Muscle layer of duodenum (tissue), 2 donors: ENCODE measurements around the gene PHETA1.

ENCODE experiments used
- H3K27ac ChIP-seq: one replicate; pipeline ENCODE4 v1.7.0; 2013; ENCODE audit warnings: mild to moderate bottlenecking, low read length
- H3K27me3 ChIP-seq: one replicate; pipeline ENCODE4 v1.7.0; 2013; ENCODE audit warnings: low read depth, mild to moderate bottlenecking, control low read depth, low read length
- H3K36me3 ChIP-seq, 2 donors: one replicate each; pipeline ENCODE4 v1.7.0; 2013; ENCODE audit warnings: low read length in 2 of 2, control low read depth in 1 of 2, mild to moderate bottlenecking in 1 of 2; ENCODE audit not compliant: insufficient read depth in 2 of 2, control insufficient read depth in 1 of 2
- H3K4me1 ChIP-seq, 2 donors: one replicate each; pipeline ENCODE4 v1.7.0; 2013; ENCODE audit warnings: low read length in 2 of 2, mild to moderate bottlenecking in 2 of 2, control low read depth in 1 of 2, moderate library complexity in 1 of 2; ENCODE audit not compliant: insufficient read depth in 2 of 2, control insufficient read depth in 1 of 2
- H3K4me3 ChIP-seq, 2 donors: one replicate each; pipeline ENCODE4 v1.7.0; 2013; ENCODE audit warnings: low read length in 2 of 2, low read depth in 1 of 2, mild to moderate bottlenecking in 1 of 2
- H3K9me3 ChIP-seq, 2 donors: one replicate each; pipeline ENCODE4 v1.7.0; 2013; ENCODE audit warnings: low read length in 2 of 2, control low read depth in 1 of 2, mild to moderate bottlenecking in 1 of 2; ENCODE audit not compliant: control insufficient read depth in 1 of 2
- donor health status: healthy.

The PHETA1 gene, protein sequence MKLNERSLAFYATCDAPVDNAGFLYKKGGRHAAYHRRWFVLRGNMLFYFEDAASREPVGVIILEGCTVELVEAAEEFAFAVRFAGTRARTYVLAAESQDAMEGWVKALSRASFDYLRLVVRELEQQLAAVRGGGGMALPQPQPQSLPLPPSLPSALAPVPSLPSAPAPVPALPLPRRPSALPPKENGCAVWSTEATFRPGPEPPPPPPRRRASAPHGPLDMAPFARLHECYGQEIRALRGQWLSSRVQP

GRCh38 chr12:111368788-111369495 is at the start of gene PHETA1:
Gene PHETA1, minus strand, starts transcription at chr12:111369095. Its CDS starts 5,668 bp downstream, at chr12:111363427.
- Histone ChIP-seq H3K27me3 (no peaks in the 10 kb centered on the region), H3K4me1 (peaks cover 15 to 25% of the 10 kb centered on the region in 2 donors), H3K36me3 (peaks cover 0 to 9% of the 10 kb centered on the region in 2 donors), H3K4me3 (peak within 1 kb of the TSS; percentile 81 to 96), H3K27ac (no peak within 1 kb of the TSS), H3K9me3 (no peaks in the 10 kb centered on the region)

GRCh38 chr12:111418594-111418880 is 49.6 kb upstream of the PHETA1 start:
- no peaks in the 10 kb centered on the region for H3K9me3 ChIP-seq
- H3K4me1 ChIP-seq, result peaks cover 0 to 3% of the 10 kb centered on the region in 2 donors
- H3K27me3 ChIP-seq, result no peaks in the 10 kb centered on the region
- H3K36me3 ChIP-seq, result peaks cover 10 to 11% of the 10 kb centered on the region in 2 donors
- H3K4me3 ChIP-seq, result no peak overlapping the region
- no peak overlapping the region for H3K27ac ChIP-seq

GRCh38 chr12:111417784-111418593 is 49.1 kb upstream of the PHETA1 start:
- peaks cover 0 to 7% of the 10 kb centered on the region in 2 donors for H3K4me1 ChIP-seq
- no peaks in the 10 kb centered on the region for H3K27me3 ChIP-seq
- H3K27ac ChIP-seq, result no peak overlapping the region
- peaks cover 10 to 11% of the 10 kb centered on the region in 2 donors for H3K36me3 ChIP-seq
- no peaks in the 10 kb centered on the region for H3K9me3 ChIP-seq
- H3K4me3 ChIP-seq, result no peak overlapping the region

- Histone ChIP-seq H3K4me3 (no peak overlapping the region), H3K9me3 (no peaks in the 10 kb centered on the region), H3K27me3 (no peaks in the 10 kb centered on the region), H3K36me3 (peaks cover 10 to 11% of the 10 kb centered on the region in 2 donors), H3K4me1 (peaks cover 0 to 10% of the 10 kb centered on the region in 2 donors), H3K27ac (no peak overlapping the region)
Observed at GRCh38 chr12:111417290-111417689, 48.4 kb upstream of the PHETA1 start.

DNA sequence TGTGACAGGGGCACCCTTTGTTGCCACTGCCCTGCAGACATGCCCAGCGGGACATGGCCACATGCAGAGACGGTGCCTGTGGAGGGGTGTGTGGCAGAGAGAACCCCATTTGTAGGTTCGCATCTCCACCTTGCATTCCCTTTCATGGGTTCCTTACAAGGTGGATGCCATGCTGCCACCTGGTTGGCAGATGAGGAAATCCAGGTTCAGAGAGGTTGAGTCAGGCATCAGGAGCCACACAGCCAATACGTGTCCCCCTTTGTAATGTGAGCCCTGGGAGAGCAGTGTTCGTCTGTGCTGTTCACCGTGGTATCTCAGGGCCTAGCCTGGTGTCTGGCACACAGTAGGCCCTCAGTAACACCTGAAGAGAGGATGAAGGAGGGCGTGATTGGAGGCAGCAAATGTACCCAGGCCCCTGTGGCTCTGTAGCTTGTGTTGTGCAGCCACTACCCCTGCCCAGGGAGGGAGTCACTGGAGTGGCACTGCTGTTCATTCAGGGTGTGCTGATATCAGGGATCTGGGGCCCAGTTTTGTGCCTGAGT is 45.9 kb upstream of the PHETA1 start:
- Histone ChIP-seq H3K27me3 (no peaks in the 10 kb centered on the region), H3K4me1 (peaks cover 12 to 28% of the 10 kb centered on the region in 2 donors), H3K4me3 (no peak overlapping the region), H3K9me3 (no peaks in the 10 kb centered on the region), H3K36me3 (peaks cover 3 to 15% of the 10 kb centered on the region in 2 donors), H3K27ac (no peak overlapping the region)

GRCh38 chr12:111413442-111414086 is 44.7 kb upstream of the PHETA1 start:
- H3K4me3 ChIP-seq, result no peak overlapping the region
- no peak overlapping the region for H3K27ac ChIP-seq
- H3K36me3 ChIP-seq, result peaks cover 0 to 15% of the 10 kb centered on the region in 2 donors
- peaks cover 12 to 40% of the 10 kb centered on the region in 2 donors for H3K4me1 ChIP-seq
- H3K9me3 ChIP-seq, result no peaks in the 10 kb centered on the region
- H3K27me3 ChIP-seq, result no peaks in the 10 kb centered on the region

GRCh38 chr12:111412830-111413441 is 44.0 kb upstream of the PHETA1 start:
- no peaks in the 10 kb centered on the region for H3K9me3 ChIP-seq
- no peak overlapping the region for H3K27ac ChIP-seq
- peaks cover 0 to 10% of the 10 kb centered on the region in 2 donors for H3K36me3 ChIP-seq
- no peaks in the 10 kb centered on the region for H3K27me3 ChIP-seq
- H3K4me3 ChIP-seq, result no peak overlapping the region
- H3K4me1 ChIP-seq, result peaks cover 15 to 45% of the 10 kb centered on the region in 2 donors

GRCh38 chr12:111412007-111412829 is 43.3 kb upstream of the PHETA1 start:
- H3K27me3 ChIP-seq, result no peaks in the 10 kb centered on the region
- peaks cover 18 to 53% of the 10 kb centered on the region in 2 donors for H3K4me1 ChIP-seq
- peaks cover 0 to 8% of the 10 kb centered on the region in 2 donors for H3K36me3 ChIP-seq
- no peak overlapping the region for H3K27ac ChIP-seq
- H3K4me3 ChIP-seq, result no peak overlapping the region
- no peaks in the 10 kb centered on the region for H3K9me3 ChIP-seq

GRCh38 chr12:111411185-111411764 is 42.4 kb upstream of the PHETA1 start:
- H3K27me3 ChIP-seq, result no peaks in the 10 kb centered on the region
- H3K36me3 ChIP-seq, result peaks cover 0 to 8% of the 10 kb centered on the region in 2 donors
- no peaks in the 10 kb centered on the region for H3K9me3 ChIP-seq
- H3K4me3 ChIP-seq, result no peak overlapping the region
- peaks cover 18 to 61% of the 10 kb centered on the region in 2 donors for H3K4me1 ChIP-seq
- no peak overlapping the region for H3K27ac ChIP-seq
